OCI-LY7 (cell line): ENCODE results near the gene SMARCB1. TPM values are rescaled to one million over a fixed set of nuclear protein-coding genes. Genes with fewer than 3 reads are reported as not detected.

ENCODE experiments used
- BruUV-seq: library from RNA; stranded (reverse); fragments of 400-500 nt; replicated peaks from 2 replicates; lab custom pipeline; 2021; lab: Mats Ljungman, UMichigan
- CTCF ChIA-PET: fragments of 300-600 bp; sonication (Branson Sonifier 250); formaldehyde crosslinking; loops from one replicate; lab custom pipeline; 2022; ENCODE audit warnings: antibody characterized with exemption; ENCODE audit not compliant: unreplicated experiment; lab: Charles Lee
- POLR2A ChIA-PET: fragments of 300-600 bp; sonication (Branson Sonifier 250); formaldehyde crosslinking; loops from one replicate; lab custom pipeline; 2022; ENCODE audit warnings: antibody characterized with exemption; lab: Charles Lee
- DNase-seq: peaks from one replicate; pipeline ENCODE4 v3.0.0-alpha.2; 2015; ENCODE audit warnings: low spot score
- H2AFZ ChIP-seq: fragments of 200-600 bp; sonication (generic), shearing (Covaris generic); 2 replicates; pipeline ENCODE4 v1.6.1; 2014; ENCODE audit warnings: mild to moderate bottlenecking, antibody characterized with exemption, low read length, moderate library complexity
- H3K27ac ChIP-seq: fragments of 200-600 bp; sonication (generic); 2 replicates; pipeline ENCODE4 v1.5.1; 2014; ENCODE audit warnings: mixed run types, low read depth, mild to moderate bottlenecking, moderate library complexity, low read length, inconsistent platforms; ENCODE audit not compliant: poor library complexity, severe bottlenecking
- H3K36me3 ChIP-seq: fragments of 200-600 bp; sonication (generic); 2 replicates; pipeline ENCODE4 v1.6.1; 2014; ENCODE audit warnings: mild to moderate bottlenecking, antibody characterized with exemption, low read length, moderate library complexity, mixed read lengths; ENCODE audit not compliant: insufficient read depth
- H3K4me1 ChIP-seq: fragments of 200-600 bp; sonication (generic); 2 replicates; pipeline ENCODE4 v1.5.1; 2014; ENCODE audit warnings: mild to moderate bottlenecking, low read length; ENCODE audit not compliant: insufficient read depth, poor library complexity, severe bottlenecking
- H3K4me2 ChIP-seq: fragments of 200-600 bp; sonication (generic); 2 replicates; pipeline ENCODE4 v1.6.1; 2014; ENCODE audit warnings: mild to moderate bottlenecking, low read length
- H3K4me3 ChIP-seq: fragments of 200-600 bp; sonication (generic); 2 replicates; pipeline ENCODE4 v1.5.1; 2014; ENCODE audit warnings: mild to moderate bottlenecking, low read depth, low read length; ENCODE audit not compliant: poor library complexity, severe bottlenecking
- H3K79me2 ChIP-seq: fragments of 200-600 bp; sonication (generic); 2 replicates; pipeline ENCODE4 v1.6.1; 2016; ENCODE audit warnings: low read depth, mild to moderate bottlenecking, low read length, moderate library complexity, mixed read lengths; ENCODE audit not compliant: insufficient read depth
- H3K9me2 ChIP-seq: fragments of 200-600 bp; sonication (generic); 2 replicates; pipeline ENCODE4 v1.6.1; 2016; ENCODE audit warnings: mild to moderate bottlenecking, low read length, mixed read lengths; ENCODE audit not compliant: insufficient read depth
- H3K9me3 ChIP-seq: fragments of 200-600 bp; sonication (generic); 2 replicates; pipeline ENCODE4 v1.6.1; 2014; ENCODE audit warnings: mild to moderate bottlenecking, mixed run types, low read length, mixed read lengths
- H4K20me1 ChIP-seq: fragments of 200-600 bp; sonication (generic); 2 replicates; pipeline ENCODE4 v1.6.1; 2014; ENCODE audit warnings: mild to moderate bottlenecking, antibody characterized with exemption, low read length, moderate library complexity, mixed read lengths; ENCODE audit not compliant: insufficient read depth
- EZH2phosphoT487 ChIP-seq: fragments of 200-600 bp; sonication (generic); IDR thresholded peaks from 2 replicates; pipeline ENCODE4 v1.6.1; 2018; ENCODE audit warnings: low read depth, borderline replicate concordance, mild to moderate bottlenecking, mixed run types, antibody characterized with exemption, low read length, moderate library complexity, mixed read lengths
- intact Hi-C: fragments of 100-400 bp; cut with micrococcal nuclease; formaldehyde crosslinking; loops from one replicate; pipeline ENCODE4 v1.10.0; 2022; ENCODE audit not compliant: unreplicated experiment
- total RNA-seq, 2 experiments: library from RNA; depleted of rRNA in 1 of 2; stranded (reverse); fragments of >200 nt in 1 of 2; shearing (Covaris generic) in 1 of 2; gene quantifications; 2 replicates each; pipeline ENCODE4 v1.2.3, GENCODE V29; 2014 to 2022
- TF ChIP-seq, protein P1 (sequence below): fragments of 200-600 bp; sonication (generic); conservative IDR thresholded peaks from 2 replicates; pipeline ENCODE4 v1.5.1; 2014; ENCODE audit warnings: mild to moderate bottlenecking, antibody characterized with exemption, low read length, moderate library complexity, mixed read lengths

SMARCB1 gene
- total RNA-seq, 2 experiments from 2014 or later: 252 to 265 TPM

DNA sequence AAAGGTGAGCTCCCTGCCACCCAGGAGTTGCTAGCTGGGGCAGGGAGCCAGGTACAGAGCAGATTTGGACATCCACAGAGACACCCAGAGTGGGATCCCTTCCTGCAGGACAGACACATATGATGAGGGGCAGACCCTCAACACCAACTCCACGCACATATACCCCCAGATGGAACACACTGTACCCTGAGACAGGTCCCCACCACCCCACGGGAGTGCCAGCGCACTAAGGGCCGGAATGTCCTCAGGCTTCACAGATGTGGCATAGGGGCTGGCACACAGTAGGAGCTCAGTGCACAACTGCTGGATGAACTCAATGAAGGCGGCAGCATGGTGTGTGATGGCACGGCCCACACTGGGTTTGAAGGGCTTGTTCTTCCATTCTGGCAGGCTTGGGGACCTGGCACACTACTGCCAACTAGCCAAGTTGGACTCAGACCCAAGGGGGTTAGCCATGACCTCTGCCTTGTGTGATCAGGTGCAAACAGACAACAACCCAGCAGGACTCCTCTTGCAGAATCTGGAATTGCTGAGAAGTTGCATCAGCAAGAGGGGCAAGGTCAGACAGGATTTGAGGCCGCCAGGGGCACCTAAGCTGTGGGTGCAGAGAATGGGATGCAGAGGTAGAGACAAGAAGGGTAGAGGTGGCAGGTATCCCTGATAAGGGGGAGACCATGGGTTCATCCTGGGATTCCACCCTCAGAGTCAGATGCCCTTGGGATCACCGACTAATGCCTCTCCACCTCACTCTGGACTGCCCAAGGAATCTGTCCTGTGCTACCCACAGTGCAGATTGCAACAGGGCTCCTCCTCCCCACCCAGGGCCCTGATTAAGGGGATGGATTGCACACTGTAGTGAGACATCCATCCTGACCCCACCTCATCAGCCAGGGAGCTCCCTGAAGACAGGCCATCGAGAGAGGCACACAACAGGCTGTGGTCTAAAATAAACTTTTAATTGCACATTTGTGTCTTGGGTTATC lies 21.6 kb upstream of the SMARCB1 start:
- intact Hi-C loops: loop anchor here (5.0 kb wide), 2 partner anchors 147 to 223 kb away; no protein-coding TSS in a partner anchor
- Histone ChIP-seq H3K27ac (peak overlapping the region; percentile 74), H4K20me1 (peaks cover 12% of the 10 kb centered on the region; the same call in 1 of the 2 replicates), H3K4me1 (peaks cover 61% of the 10 kb centered on the region), H2AFZ (no peak overlapping the region), H3K9me3 (no peaks in the 10 kb centered on the region), H3K4me2 (peak overlapping the region; percentile 98), H3K4me3 (peak overlapping the region; percentile 99), H3K36me3 (peaks cover 43% of the 10 kb centered on the region), H3K79me2 (peaks cover 26% of the 10 kb centered on the region), H3K9me2 (no peaks in the 10 kb centered on the region)
- CTCF ChIA-PET: no interaction called here
- no TSS peak for BruUV-seq
- DNase-seq: no peak
- no peak for TF ChIP-seq EZH2phosphoT487
- TF ChIP-seq, protein P1, sequence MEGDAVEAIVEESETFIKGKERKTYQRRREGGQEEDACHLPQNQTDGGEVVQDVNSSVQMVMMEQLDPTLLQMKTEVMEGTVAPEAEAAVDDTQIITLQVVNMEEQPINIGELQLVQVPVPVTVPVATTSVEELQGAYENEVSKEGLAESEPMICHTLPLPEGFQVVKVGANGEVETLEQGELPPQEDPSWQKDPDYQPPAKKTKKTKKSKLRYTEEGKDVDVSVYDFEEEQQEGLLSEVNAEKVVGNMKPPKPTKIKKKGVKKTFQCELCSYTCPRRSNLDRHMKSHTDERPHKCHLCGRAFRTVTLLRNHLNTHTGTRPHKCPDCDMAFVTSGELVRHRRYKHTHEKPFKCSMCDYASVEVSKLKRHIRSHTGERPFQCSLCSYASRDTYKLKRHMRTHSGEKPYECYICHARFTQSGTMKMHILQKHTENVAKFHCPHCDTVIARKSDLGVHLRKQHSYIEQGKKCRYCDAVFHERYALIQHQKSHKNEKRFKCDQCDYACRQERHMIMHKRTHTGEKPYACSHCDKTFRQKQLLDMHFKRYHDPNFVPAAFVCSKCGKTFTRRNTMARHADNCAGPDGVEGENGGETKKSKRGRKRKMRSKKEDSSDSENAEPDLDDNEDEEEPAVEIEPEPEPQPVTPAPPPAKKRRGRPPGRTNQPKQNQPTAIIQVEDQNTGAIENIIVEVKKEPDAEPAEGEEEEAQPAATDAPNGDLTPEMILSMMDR: no peak
- POLR2A ChIA-PET: interaction anchor here (0.5 to 1.0 kb wide), 2 partner anchors 12 to 114 kb away, joined by 3 read pairs; no protein-coding TSS in a partner anchor

DNA sequence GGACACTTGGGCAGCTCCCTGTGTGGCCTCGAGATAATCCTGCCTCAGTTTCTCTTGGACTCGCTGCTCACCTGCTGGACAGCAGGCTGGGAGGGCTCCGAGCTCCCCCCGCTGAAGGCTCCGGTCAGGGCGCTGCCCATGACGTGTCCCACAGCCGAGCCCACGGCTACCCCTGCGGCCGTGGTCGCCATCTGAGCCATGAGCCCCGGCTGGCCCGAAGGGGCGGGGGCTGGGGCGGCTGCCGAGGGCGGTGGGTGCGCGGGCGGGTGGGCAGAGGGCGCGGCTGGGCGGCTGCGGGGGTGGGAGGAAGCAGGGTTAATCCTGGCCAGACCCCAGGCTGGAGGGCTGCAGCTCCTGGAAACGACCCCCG lies 19.5 kb upstream of the SMARCB1 start:
- Histone ChIP-seq H3K36me3 (peaks cover 43% of the 10 kb centered on the region), H4K20me1 (peaks cover 12% of the 10 kb centered on the region; the same call in 1 of the 2 replicates), H3K9me2 (no peaks in the 10 kb centered on the region), H3K27ac (peak overlapping the region; percentile 74), H2AFZ (no peak overlapping the region), H3K4me1 (peaks cover 80% of the 10 kb centered on the region), H3K79me2 (peaks cover 26% of the 10 kb centered on the region), H3K9me3 (no peaks in the 10 kb centered on the region), H3K4me3 (peak overlapping the region; percentile 99), H3K4me2 (peak overlapping the region; percentile 98)
- TF ChIP-seq EZH2phosphoT487: no peak
- TF ChIP-seq, protein P1: no peak
- no TSS peak for BruUV-seq
- no peak for DNase-seq
- intact Hi-C loops: loop anchor here (5.0 kb wide), 2 partner anchors 145 to 225 kb away; no protein-coding TSS in a partner anchor
- ChIA-PET POLR2A (interaction anchor here (0.8 to 1.8 kb wide), 4 partner anchors 12 to 90 kb away, joined by 3 to 9 read pairs (median 4); partner anchors contain the start of genes SLC2A11 and VPREB3), CTCF (no interaction called here)
